AG04450 (cell line): Measurements from ENCODE around the gene WDR76. TPM values are rescaled to one million over a fixed set of nuclear protein-coding genes. Genes with fewer than 3 reads are reported as not detected.

Experiments used
- CTCF ChIA-PET: fragments of 300-600, 350-600 bp; formaldehyde crosslinking; extraction: SDS; loops from one replicate; lab custom pipeline; 2022; ENCODE audit warnings: antibody characterized with exemption, inconsistent platforms; lab: Charles Lee
- POLR2A ChIA-PET: fragments of 350-600 bp; formaldehyde crosslinking; extraction: SDS; loops from one replicate; lab custom pipeline; 2021; ENCODE audit warnings: antibody characterized with exemption, inconsistent platforms; lab: Yijun Ruan, JAX
- DNase-seq: peaks from one replicate; pipeline ENCODE4 v3.0.0-alpha.2; 2011; ENCODE audit warnings: low read depth, low spot score
- H3K27ac ChIP-seq: one replicate; pipeline ENCODE4 v1.5.1; 2012; ENCODE audit warnings: low read depth, low read length, control low read depth
- H3K27me3 ChIP-seq: one replicate; pipeline ENCODE4 v1.6.0; 2012; ENCODE audit warnings: low read length; ENCODE audit not compliant: control insufficient read depth, insufficient read depth
- H3K4me3 ChIP-seq: 2 replicates; pipeline ENCODE4 v1.5.1; 2011; ENCODE audit warnings: mild to moderate bottlenecking, low read depth, low read length, control low read depth
- H3K9me3 ChIP-seq: 2 replicates; pipeline ENCODE4 v1.5.1; 2012; ENCODE audit warnings: low read length; ENCODE audit not compliant: control insufficient read depth, insufficient read depth
- polyA plus RNA-seq: library from polyadenylated mRNA; depleted of rRNA; stranded (reverse); fragments of >200 nt; gene quantifications from 2 replicates; pipeline ENCODE4 v1.2.3, GENCODE V29; 2011
- TF ChIP-seq, protein P1 (sequence below): IDR thresholded peaks from 2 replicates; pipeline ENCODE4 v1.5.1; 2011; ENCODE audit warnings: low read depth, low read length, control low read depth, inconsistent platforms

Gene WDR76
- polyA plus RNA-seq, 1 experiment = 6.7 TPM

DNA sequence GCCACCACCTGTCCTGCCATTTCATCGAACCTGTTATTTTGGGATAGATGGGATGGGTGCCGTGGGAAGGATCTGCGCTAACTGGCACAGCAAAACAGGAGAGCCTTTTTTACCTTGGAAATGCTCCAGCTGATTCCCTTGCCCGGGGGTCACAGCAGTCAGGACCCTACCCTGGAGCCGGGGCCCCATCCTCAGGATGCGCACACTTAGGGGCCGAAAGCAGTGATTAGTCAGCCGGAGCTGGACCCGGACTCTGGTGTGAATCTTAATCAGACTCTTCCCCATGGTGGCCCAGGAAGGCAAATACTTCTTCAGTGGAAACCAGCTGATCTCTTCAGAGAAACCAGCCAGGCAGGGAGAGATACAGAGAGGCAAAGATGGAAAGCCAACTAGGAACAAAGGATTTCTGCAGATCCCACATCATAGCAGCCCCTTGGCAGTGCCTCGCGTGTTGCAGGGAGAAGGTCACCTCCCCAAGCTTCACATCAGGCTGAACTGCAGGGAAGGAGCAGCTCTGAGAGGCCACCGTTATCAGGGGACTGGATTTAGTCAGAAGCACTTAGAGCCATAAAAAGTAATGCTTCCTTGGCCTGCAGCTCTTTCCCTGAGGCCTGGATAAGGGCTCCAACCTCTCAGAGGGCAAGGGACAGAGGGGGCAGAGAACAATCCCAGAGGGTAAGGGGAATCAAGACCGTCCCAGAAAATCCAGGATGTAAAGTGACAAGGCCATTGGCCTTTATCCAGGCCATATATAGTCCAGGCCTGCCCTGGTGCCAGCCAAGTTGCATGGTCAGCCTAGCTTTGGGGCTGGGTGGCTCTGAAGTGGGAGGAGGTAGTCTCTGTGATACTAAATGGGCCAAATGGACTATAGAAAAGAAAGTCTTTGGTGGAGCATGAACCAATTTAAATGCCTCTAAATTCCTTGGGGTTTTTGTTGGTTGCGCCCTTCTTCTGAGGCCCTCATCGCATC is 52.9 kb downstream of the WDR76 start:
- no peak overlapping the region for H3K27ac ChIP-seq
- ChIA-PET CTCF (no interaction called here), POLR2A (no interaction called here)
- no peaks in the 10 kb centered on the region for H3K27me3 ChIP-seq
- no peaks in the 10 kb centered on the region for H3K9me3 ChIP-seq
- H3K4me3 ChIP-seq = no peak overlapping the region
- TF ChIP-seq, protein P1, sequence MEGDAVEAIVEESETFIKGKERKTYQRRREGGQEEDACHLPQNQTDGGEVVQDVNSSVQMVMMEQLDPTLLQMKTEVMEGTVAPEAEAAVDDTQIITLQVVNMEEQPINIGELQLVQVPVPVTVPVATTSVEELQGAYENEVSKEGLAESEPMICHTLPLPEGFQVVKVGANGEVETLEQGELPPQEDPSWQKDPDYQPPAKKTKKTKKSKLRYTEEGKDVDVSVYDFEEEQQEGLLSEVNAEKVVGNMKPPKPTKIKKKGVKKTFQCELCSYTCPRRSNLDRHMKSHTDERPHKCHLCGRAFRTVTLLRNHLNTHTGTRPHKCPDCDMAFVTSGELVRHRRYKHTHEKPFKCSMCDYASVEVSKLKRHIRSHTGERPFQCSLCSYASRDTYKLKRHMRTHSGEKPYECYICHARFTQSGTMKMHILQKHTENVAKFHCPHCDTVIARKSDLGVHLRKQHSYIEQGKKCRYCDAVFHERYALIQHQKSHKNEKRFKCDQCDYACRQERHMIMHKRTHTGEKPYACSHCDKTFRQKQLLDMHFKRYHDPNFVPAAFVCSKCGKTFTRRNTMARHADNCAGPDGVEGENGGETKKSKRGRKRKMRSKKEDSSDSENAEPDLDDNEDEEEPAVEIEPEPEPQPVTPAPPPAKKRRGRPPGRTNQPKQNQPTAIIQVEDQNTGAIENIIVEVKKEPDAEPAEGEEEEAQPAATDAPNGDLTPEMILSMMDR = no peak
- no peak for DNase-seq

DNA sequence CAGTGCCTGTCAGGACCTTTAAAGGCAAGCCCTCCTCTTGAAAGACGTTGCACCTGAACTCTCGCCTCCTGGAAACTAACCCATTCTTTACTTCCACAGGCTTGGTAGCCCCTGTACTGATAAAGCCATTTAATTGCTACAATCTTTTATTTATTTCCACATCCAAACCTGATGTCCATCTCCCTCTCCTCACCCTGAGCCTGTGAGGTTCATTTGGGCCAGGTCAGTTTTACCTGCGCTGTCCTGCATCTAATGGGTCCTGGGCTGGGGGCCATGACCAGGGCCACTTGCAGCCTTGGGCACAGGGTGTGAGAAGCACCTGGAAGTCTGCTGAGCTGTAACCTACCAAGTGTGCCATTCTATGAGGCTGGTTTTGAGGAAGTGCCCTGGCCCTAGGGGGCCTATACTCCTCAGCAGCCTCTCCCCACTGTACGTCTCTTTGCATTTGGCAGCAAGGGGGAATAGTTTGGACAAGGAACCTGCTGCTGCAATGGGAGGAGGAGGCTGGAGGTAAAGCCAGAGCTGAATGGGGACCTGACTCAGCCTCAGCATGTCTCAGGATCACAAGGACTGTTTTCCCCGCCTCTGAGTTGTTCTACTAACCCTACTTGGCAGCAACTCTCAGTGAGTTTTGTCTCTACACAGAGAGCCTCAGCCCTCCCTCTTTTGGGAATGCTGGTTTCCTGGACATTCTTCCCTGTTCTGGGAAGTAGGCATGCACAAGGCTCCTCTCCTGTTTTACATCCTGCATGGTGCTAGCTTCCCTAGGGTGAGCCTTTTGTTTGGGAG is 53.8 kb downstream of the WDR76 start:
- H3K27me3 ChIP-seq = no peaks in the 10 kb centered on the region
- no peak overlapping the region for H3K27ac ChIP-seq
- H3K9me3 ChIP-seq = no peaks in the 10 kb centered on the region
- POLR2A ChIA-PET = no interaction called here
- CTCF ChIA-PET = interaction anchor here (0.6 to 3.0 kb wide), 5 partner anchors 8 to 621 kb away, joined by 3 to 13 read pairs (median 4); no protein-coding TSS in a partner anchor
- TF ChIP-seq, protein P1 = no peak
- DNase-seq = no peak
- H3K4me3 ChIP-seq = no peak overlapping the region

DNA sequence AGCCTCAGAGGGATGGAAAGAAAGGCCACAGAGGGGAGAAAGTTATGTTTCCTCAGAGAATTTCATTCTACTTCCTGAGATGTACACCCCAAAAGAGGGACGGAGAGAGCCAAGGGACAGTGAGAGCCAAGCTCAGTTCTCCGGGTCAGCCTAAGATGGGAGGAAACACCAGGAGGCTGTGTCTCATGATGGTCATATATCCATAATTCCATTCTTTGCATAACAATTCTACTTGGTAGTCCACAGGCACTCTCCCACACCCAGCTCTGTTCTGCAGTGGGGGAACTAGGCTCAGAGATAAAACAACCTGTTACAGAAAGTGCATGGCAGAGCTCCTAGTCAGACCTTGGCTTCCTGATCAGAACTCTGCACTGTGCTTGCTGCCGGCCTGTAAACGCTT is 54.4 kb downstream of the WDR76 start:
- ChIA-PET POLR2A (no interaction called here), CTCF (interaction anchor here (0.6 to 3.0 kb wide), 5 partner anchors 9 to 620 kb away, joined by 3 to 13 read pairs (median 4); no protein-coding TSS in a partner anchor)
- TF ChIP-seq, protein P1 = no peak
- no peak overlapping the region for H3K27ac ChIP-seq
- no peaks in the 10 kb centered on the region for H3K27me3 ChIP-seq
- no peaks in the 10 kb centered on the region for H3K9me3 ChIP-seq
- no peak for DNase-seq
- no peak overlapping the region for H3K4me3 ChIP-seq

DNA sequence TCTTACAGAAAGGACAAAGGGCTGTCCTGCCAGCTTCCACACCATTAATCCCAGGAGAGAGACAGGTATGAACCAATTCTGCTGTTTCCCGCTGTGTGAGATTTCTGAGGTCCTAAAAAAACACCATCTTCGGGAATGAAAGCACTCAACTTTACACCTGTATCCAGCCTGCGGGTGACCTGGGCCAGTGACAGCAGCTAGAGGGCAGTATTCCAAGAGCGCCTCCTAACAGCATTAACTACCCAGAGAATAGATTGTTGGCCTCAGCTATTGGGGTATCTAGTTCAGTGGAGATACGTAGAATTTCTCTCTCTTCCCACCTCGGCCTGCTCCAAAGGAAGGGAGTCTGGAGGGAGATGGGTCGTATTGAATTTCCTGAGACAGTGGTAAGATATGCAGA is 55.1 kb downstream of the WDR76 start:
- no peak overlapping the region for H3K27ac ChIP-seq
- DNase-seq = no peak
- TF ChIP-seq, protein P1 = peak; percentile 49
- ChIA-PET POLR2A (no interaction called here), CTCF (interaction anchor here (0.6 to 3.0 kb wide), 4 partner anchors 10 to 192 kb away, joined by 4 to 13 read pairs (median 5); no protein-coding TSS in a partner anchor)
- no peaks in the 10 kb centered on the region for H3K27me3 ChIP-seq
- H3K4me3 ChIP-seq = no peak overlapping the region
- H3K9me3 ChIP-seq = no peaks in the 10 kb centered on the region
